ENCODE data around the gene PPP1R12A.

DNA sequence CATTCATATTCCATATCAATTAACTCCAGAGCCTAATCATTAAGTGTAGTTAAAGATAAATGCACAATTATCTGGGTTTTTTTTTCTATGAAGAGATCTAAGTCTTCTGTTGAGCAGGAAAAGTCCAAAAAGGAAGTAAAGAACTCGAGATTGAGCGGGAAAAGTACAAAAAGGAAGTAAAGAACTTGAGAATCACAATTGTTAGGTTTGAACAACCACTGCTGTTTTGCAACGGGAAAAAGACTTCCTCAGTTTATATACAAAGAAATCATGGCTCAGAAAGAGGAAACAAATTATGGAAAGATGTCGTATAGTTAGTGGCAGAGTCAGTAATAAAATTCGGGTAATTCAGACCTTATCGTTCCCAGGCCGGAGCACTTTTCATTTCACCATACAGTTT lies 63.3 kb downstream of the PPP1R12A start:
- TF ChIP-seq PBX3 (CRISPR knock-in tag; IDR thresholded peaks at IDR 0.05) = no peak
- no peak for TF ChIP-seq CTCF (tag by site-specific recombination; IDR thresholded peaks at IDR 0.05)
- TF ChIP-seq YY1 (tag by site-specific recombination; IDR thresholded peaks at IDR 0.05) = no peak
- no peak for TF ChIP-seq ATF2 (tag by site-specific recombination; IDR thresholded peaks at IDR 0.05; ENCODE audit: low read depth)
- TF ChIP-seq ZNF623 (tag by site-specific recombination; IDR thresholded peaks at IDR 0.05) = no peak
- TF ChIP-seq ZNF10 (tag by site-specific recombination; IDR thresholded peaks at IDR 0.05) = no peak
- TF ChIP-seq, protein P1, sequence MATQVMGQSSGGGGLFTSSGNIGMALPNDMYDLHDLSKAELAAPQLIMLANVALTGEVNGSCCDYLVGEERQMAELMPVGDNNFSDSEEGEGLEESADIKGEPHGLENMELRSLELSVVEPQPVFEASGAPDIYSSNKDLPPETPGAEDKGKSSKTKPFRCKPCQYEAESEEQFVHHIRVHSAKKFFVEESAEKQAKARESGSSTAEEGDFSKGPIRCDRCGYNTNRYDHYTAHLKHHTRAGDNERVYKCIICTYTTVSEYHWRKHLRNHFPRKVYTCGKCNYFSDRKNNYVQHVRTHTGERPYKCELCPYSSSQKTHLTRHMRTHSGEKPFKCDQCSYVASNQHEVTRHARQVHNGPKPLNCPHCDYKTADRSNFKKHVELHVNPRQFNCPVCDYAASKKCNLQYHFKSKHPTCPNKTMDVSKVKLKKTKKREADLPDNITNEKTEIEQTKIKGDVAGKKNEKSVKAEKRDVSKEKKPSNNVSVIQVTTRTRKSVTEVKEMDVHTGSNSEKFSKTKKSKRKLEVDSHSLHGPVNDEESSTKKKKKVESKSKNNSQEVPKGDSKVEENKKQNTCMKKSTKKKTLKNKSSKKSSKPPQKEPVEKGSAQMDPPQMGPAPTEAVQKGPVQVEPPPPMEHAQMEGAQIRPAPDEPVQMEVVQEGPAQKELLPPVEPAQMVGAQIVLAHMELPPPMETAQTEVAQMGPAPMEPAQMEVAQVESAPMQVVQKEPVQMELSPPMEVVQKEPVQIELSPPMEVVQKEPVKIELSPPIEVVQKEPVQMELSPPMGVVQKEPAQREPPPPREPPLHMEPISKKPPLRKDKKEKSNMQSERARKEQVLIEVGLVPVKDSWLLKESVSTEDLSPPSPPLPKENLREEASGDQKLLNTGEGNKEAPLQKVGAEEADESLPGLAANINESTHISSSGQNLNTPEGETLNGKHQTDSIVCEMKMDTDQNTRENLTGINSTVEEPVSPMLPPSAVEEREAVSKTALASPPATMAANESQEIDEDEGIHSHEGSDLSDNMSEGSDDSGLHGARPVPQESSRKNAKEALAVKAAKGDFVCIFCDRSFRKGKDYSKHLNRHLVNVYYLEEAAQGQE (tag by site-specific recombination; IDR thresholded peaks at IDR 0.05) = no peak
- no peak for TF ChIP-seq BCL11A (tag by site-specific recombination; IDR thresholded peaks at IDR 0.05; ENCODE audit: low read depth)
- TF ChIP-seq ZNF48 (tag by site-specific recombination; IDR thresholded peaks at IDR 0.05) = no peak
- no peak for TF ChIP-seq YY2 (tag by site-specific recombination; IDR thresholded peaks at IDR 0.05)
- TF ChIP-seq ZBTB8A (tag by site-specific recombination; IDR thresholded peaks at IDR 0.05) = no peak
